ENCODE data around the gene ZNF239. TPM values are rescaled to one million over a fixed set of nuclear protein-coding genes. Genes with fewer than 3 reads are reported as not detected.

The ZNF239 gene
- total and polyA plus RNA-seq, 2 of the 8 experiments (the other 6 are each of a cell fraction or from before 2014, with no cell fraction given) = 2.4 to 11.4 TPM

DNA sequence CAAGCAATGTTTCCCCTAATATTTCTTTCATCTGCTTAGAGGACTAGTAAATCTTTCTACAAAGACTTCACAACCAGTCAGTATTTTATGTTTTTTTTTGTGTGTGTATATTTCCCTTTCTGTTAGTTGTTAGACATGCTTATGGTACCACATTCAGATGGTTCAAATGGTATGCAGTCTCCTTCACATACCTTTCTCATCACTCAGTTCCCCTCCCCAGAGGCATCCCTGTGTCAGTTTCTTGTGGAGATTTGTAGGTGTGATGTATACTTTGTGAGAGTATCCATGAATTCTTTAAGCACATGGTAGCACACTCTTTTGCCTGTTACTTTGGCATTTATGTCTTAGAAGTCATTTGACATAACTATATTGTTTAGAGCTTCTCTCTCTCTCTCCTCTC lies 36.2 kb upstream of the ZNF239 start (continued):
- TF ChIP-seq CTBP2 (IDR thresholded peaks at IDR 0.05; ENCODE audit: borderline replicate concordance, insufficient read depth, insufficient read length, low read length) = no peak
- no peak for TF ChIP-seq KDM5A (IDR thresholded peaks at IDR 0.05; ENCODE audit: low read length)
- TF ChIP-seq BRCA1 (IDR thresholded peaks at IDR 0.05; ENCODE audit: low read depth, low read length) = no peak
- no peak for TF ChIP-seq RFX5 (IDR thresholded peaks at IDR 0.05; ENCODE audit: borderline replicate concordance, low read depth, low read length)
- no peak for TF ChIP-seq TCF12 (IDR thresholded peaks at IDR 0.05; ENCODE audit: low read depth, low read length)
- no peak for TF ChIP-seq HDAC2 (IDR thresholded peaks at IDR 0.05; ENCODE audit: borderline replicate concordance in 1 of 2, low read depth in 2 of 2, low read length in 2 of 2)
- TF ChIP-seq SRF (IDR thresholded peaks at IDR 0.05; ENCODE audit: low read depth, low read length) = no peak
